ENCODE results near the gene ANKRD17. TPM values are rescaled to one million over a fixed set of nuclear protein-coding genes. Genes with fewer than 3 reads are reported as not detected.
"Not testable (repeated sequence)": the region's sequence is repeated elsewhere in the genome, so short reads cannot be mapped to it uniquely, and the experiment has no call there.

ANKRD17 gene
- total RNA-seq, 1 experiment from 2014 or later: 66.8 TPM

DNA sequence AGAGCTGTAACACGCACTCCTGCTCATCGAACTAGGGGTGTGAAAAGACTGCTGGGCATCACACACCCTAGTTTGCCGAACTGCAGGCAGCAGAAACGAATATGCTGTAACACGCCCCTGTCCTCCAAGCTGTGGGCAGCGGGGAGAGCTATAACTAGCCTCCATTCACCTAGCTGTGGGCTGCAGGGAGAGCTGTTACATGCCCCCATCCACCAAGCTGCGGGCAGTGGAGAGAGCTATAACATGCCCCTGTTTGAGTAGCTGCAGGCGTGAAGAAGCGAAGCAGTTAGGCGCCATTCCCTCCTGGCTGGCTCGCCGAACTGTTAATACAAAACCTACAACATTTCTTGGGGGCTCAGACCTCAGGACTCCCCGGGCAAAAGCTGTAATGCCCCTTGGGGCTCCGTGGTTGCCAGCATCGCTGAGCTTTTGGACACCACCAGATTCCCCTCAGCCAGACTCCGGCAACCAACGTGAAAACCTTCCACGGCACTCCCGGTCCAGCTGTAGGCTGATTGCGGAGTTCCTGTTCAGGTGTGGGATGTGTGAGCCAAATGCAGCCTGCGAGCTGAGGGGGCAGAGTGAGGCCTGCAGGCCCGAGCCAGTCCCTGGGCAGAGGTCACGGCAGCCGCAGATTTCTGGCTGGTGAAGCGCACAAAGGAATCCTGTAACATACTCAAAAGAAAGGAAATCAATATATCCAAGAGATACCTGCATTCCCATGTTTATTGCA, 41.1 kb upstream of the ANKRD17 start:
- H3K27me3 Mint-ChIP-seq (ENCODE audit: insufficient read depth, unreplicated experiment): no peaks in the 10 kb centered on the region
- no peak overlapping the region for H3K27ac Mint-ChIP-seq (ENCODE audit: unreplicated experiment)
- BruUV-seq (replicated peaks): no TSS peak
- no peak for DNase-seq
- H3K4me3 ChIP-seq (ENCODE audit: low read depth, low read length): no peak overlapping the region
- H3K27me3 ChIP-seq (replicated peaks; ENCODE audit: control insufficient read depth, insufficient read depth, low read length): no peaks in the 10 kb centered on the region
- no peaks in the 10 kb centered on the region for H3K9me3 ChIP-seq
- POLR2A ChIA-PET: no interaction called here
- H3K9me3 Mint-ChIP-seq (ENCODE audit: unreplicated experiment): no peaks in the 10 kb centered on the region
- CTCF ChIA-PET: no interaction called here
- TF ChIP-seq, protein P1, sequence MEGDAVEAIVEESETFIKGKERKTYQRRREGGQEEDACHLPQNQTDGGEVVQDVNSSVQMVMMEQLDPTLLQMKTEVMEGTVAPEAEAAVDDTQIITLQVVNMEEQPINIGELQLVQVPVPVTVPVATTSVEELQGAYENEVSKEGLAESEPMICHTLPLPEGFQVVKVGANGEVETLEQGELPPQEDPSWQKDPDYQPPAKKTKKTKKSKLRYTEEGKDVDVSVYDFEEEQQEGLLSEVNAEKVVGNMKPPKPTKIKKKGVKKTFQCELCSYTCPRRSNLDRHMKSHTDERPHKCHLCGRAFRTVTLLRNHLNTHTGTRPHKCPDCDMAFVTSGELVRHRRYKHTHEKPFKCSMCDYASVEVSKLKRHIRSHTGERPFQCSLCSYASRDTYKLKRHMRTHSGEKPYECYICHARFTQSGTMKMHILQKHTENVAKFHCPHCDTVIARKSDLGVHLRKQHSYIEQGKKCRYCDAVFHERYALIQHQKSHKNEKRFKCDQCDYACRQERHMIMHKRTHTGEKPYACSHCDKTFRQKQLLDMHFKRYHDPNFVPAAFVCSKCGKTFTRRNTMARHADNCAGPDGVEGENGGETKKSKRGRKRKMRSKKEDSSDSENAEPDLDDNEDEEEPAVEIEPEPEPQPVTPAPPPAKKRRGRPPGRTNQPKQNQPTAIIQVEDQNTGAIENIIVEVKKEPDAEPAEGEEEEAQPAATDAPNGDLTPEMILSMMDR (IDR thresholded peaks at IDR 0.05; ENCODE audit: insufficient read depth in 1 of 2, low read depth in 1 of 2, low read length in 1 of 2, severe bottlenecking in 1 of 2, unreplicated experiment in 1 of 2): no peak
- no peaks in the 10 kb centered on the region for H3K36me3 ChIP-seq (ENCODE audit: control insufficient read depth, insufficient read depth, low read length)
- H3K4me3 Mint-ChIP-seq (ENCODE audit: unreplicated experiment): no peak overlapping the region
- intact Hi-C loops (cut with micrococcal nuclease; ENCODE audit: unreplicated experiment): no loop called here
- H3K4me1 Mint-ChIP-seq (ENCODE audit: low read depth, unreplicated experiment): peaks cover 6% of the 10 kb centered on the region
- no peaks in the 10 kb centered on the region for H3K36me3 Mint-ChIP-seq (ENCODE audit: insufficient read depth, unreplicated experiment)
- peaks cover 5% of the 10 kb centered on the region; the same call in 1 of the 2 replicates for H3K4me1 ChIP-seq

DNA sequence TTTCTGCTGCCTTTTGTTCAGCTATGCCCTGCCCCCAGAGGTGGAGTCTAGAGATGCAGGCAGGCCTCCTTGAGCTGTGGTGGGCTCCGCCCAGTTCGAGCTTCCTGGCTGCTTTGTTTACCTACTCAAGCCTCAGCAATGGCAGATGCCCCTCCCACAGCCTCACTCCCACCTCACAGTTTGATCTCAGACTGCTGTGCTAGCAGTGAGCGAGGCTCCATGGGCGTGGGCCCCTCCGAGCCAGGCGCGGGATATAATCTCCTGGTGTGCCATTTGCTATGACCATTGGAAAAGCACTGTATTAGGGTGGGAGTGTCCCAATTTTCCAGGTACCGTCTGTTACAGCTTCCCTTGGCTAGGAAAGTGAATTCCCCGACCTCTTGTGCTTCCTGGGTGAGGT, 34.1 kb upstream of the ANKRD17 start:
- H3K27ac Mint-ChIP-seq (ENCODE audit: unreplicated experiment); H3K4me1 ChIP-seq; H3K9me3 ChIP-seq; CTCF ChIA-PET; H3K36me3 ChIP-seq (ENCODE audit: control insufficient read depth, insufficient read depth, low read length); H3K27me3 ChIP-seq (replicated peaks; ENCODE audit: control insufficient read depth, insufficient read depth, low read length); intact Hi-C loops (cut with micrococcal nuclease; ENCODE audit: unreplicated experiment); H3K4me1 Mint-ChIP-seq (ENCODE audit: low read depth, unreplicated experiment); DNase-seq; BruUV-seq (replicated peaks); H3K9me3 Mint-ChIP-seq (ENCODE audit: unreplicated experiment); POLR2A ChIA-PET; H3K4me3 Mint-ChIP-seq (ENCODE audit: unreplicated experiment); H3K4me3 ChIP-seq (ENCODE audit: low read depth, low read length); H3K27me3 Mint-ChIP-seq (ENCODE audit: insufficient read depth, unreplicated experiment); H3K36me3 Mint-ChIP-seq (ENCODE audit: insufficient read depth, unreplicated experiment): not testable (repeated sequence)

DNA sequence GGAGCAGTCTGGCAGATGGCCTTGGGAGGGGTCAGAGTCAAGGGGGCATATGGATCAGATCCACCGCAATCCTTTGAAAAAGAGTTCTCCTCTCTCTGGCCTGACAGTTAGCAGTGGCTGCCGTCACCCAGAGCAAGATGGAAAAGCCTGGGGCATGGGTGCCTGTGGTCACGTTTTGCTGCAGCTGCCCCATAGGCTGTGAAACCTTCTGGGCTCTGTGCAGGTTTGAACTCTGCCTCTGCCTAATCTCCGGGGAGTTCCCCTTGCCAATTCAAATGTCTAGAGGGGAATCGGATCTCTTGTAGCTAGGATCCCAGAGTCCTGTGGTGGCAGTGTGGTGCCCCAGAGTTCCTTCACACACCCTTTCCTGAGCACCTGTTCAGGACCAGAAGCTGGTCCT, 23.4 kb upstream of the ANKRD17 start:
- H3K27ac Mint-ChIP-seq (ENCODE audit: unreplicated experiment): no peak overlapping the region
- Histone ChIP-seq H3K36me3 (ENCODE audit: control insufficient read depth, insufficient read depth, low read length) (no peaks in the 10 kb centered on the region), H3K9me3 (no peaks in the 10 kb centered on the region), H3K4me3 (ENCODE audit: low read depth, low read length) (no peak overlapping the region), H3K27me3 (replicated peaks; ENCODE audit: control insufficient read depth, insufficient read depth, low read length) (no peaks in the 10 kb centered on the region), H3K4me1 (no peaks in the 10 kb centered on the region)
- POLR2A ChIA-PET: interaction anchor here (0.6 kb wide), 1 partner anchor 24 kb away, joined by 3 read pairs; the partner anchor contains the start of gene ANKRD17
- intact Hi-C loops (cut with micrococcal nuclease; ENCODE audit: unreplicated experiment): no loop called here
- no peaks in the 10 kb centered on the region for H3K27me3 Mint-ChIP-seq (ENCODE audit: insufficient read depth, unreplicated experiment)
- H3K4me3 Mint-ChIP-seq (ENCODE audit: unreplicated experiment): no peak overlapping the region
- DNase-seq: no peak
- peaks cover 5% of the 10 kb centered on the region for H3K36me3 Mint-ChIP-seq (ENCODE audit: insufficient read depth, unreplicated experiment)
- CTCF ChIA-PET: no interaction called here
- no peaks in the 10 kb centered on the region for H3K4me1 Mint-ChIP-seq (ENCODE audit: low read depth, unreplicated experiment)
- BruUV-seq (replicated peaks): no TSS peak
- TF ChIP-seq, protein P1 (IDR thresholded peaks at IDR 0.05; ENCODE audit: insufficient read depth in 1 of 2, low read depth in 1 of 2, low read length in 1 of 2, severe bottlenecking in 1 of 2, unreplicated experiment in 1 of 2): no peak
- H3K9me3 Mint-ChIP-seq (ENCODE audit: unreplicated experiment): peaks cover 10% of the 10 kb centered on the region

Data from Caco-2 (cell line).